DND-41 (cell line): ENCODE results near the gene CHRDL2.

Experiments
- EZH2 ChIP-seq: IDR thresholded peaks from 3 replicates; pipeline ENCODE4 v1.6.1; 2012; ENCODE audit warnings: borderline replicate concordance, low read depth, mild to moderate bottlenecking, moderate library complexity, low read length, inconsistent platforms; ENCODE audit not compliant: severe bottlenecking
- TF ChIP-seq, protein P1 (sequence below): IDR thresholded peaks from 2 replicates; pipeline ENCODE4 v1.5.1; 2012; ENCODE audit warnings: borderline replicate concordance, low read length, moderate library complexity, mild to moderate bottlenecking; ENCODE audit not compliant: poor library complexity, severe bottlenecking; ENCODE audit errors: extremely low read depth

DNA sequence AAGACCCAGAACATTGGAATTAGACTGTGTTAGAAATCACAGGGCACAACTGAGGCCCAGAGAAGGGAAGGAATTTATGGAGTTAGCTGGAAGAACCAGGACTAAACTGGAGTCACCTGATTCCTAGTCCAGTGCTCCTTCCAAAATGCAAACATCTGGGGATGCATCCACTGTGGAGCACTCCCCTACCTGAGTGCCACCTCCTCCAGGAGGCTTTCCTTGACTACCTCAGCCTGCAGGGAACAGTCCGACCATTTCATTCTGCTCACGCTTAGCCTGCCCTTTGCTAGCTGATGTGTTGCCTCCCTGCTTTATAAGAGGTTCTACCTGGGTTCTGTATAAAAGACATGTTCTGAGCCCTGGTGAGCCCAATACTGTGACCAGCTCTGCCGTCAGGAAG, 24.0 kb downstream of the CHRDL2 start:
- TF ChIP-seq, protein P1, sequence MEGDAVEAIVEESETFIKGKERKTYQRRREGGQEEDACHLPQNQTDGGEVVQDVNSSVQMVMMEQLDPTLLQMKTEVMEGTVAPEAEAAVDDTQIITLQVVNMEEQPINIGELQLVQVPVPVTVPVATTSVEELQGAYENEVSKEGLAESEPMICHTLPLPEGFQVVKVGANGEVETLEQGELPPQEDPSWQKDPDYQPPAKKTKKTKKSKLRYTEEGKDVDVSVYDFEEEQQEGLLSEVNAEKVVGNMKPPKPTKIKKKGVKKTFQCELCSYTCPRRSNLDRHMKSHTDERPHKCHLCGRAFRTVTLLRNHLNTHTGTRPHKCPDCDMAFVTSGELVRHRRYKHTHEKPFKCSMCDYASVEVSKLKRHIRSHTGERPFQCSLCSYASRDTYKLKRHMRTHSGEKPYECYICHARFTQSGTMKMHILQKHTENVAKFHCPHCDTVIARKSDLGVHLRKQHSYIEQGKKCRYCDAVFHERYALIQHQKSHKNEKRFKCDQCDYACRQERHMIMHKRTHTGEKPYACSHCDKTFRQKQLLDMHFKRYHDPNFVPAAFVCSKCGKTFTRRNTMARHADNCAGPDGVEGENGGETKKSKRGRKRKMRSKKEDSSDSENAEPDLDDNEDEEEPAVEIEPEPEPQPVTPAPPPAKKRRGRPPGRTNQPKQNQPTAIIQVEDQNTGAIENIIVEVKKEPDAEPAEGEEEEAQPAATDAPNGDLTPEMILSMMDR: no peak
- TF ChIP-seq EZH2: no peak
